ENCODE measurements around the gene ZFP28. TPM values are rescaled to one million over a fixed set of nuclear protein-coding genes. Genes with fewer than 3 reads are reported as not detected.
A peak's percentile ranks its signal among the peaks of the same experiment; 100 is the strongest.

Gene ZFP28
- total RNA-seq: 1 to 10 TPM; 3.3 to 5.7 TPM

DNA sequence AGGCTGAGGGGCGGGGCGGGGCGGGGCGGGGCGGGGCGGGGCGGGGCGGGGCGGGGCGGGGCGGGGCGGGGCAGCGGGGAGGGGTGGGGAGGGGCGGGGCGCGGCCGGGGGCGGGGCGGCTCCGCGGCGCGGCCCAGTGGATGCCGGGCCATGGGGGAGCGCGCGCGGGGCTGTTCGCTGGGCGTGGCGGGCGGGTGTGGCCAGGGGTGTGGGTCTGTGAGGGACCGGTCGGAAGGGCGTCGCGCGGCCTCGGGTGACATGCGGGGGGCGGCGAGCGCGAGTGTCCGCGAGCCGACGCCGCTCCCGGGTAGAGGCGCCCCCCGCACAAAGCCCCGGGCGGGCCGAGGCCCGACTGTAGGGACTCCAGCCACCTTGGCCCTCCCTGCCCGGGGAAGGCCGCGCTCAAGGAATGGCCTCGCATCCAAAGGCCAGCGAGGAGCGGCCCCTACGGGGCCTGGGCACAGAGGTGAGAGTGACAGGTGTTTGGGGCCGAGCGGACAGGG lies at the start of gene ZFP28:
Gene ZFP28 (plus strand): TSS at position 188 of the 503 bp plus-strand sequence. CDS start 71 bp downstream, at position 259.
- peak in 1 of 2 donors; percentile 78 for DNase-seq
- Mint-ChIP-seq H3K4me3 (peak within 1 kb of the TSS; percentile 90 to 94), H3K9me3 (peaks cover 12 to 34% of the 10 kb centered on the region in 2 donors)

DNA sequence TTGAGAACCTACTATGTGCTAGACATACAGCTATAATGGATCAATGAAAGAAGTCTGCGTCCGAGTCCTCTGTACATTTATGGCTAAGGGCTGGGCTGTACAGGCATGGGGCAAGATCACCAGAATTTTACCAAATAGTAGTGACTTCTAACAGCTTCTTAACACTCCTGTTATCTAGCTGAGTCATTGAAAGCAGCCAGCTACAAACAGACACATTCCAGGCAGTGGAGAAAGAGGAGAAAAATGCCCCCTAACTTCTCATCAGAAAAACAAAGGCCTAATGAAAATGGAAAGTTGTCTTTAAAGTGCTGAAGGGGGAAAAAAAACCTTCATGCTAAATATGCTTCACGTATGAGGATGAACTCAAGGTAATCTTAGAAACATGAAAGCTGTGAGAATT lies 47.3 kb upstream of the ZFP28 start:
- H3K9me3 Mint-ChIP-seq: peaks cover 22 to 42% of the 10 kb centered on the region in 2 donors

More for the DNA sequence above, at the start of gene ZFP28:
- Mint-ChIP-seq H3K27me3 (ENCODE audit: low read depth) (no peaks in the 10 kb centered on the region), H3K4me1 (ENCODE audit: low read depth) (peaks cover 6% of the 10 kb centered on the region), H3K36me3 (ENCODE audit: insufficient read depth in 2 of 2) (peaks cover 40 to 54% of the 10 kb centered on the region in 2 donors), H3K27ac (peak within 1 kb of the TSS; percentile 87)
- ATAC-seq (replicated peaks in 1 of 2): peak; percentile 79 to 80

DNA sequence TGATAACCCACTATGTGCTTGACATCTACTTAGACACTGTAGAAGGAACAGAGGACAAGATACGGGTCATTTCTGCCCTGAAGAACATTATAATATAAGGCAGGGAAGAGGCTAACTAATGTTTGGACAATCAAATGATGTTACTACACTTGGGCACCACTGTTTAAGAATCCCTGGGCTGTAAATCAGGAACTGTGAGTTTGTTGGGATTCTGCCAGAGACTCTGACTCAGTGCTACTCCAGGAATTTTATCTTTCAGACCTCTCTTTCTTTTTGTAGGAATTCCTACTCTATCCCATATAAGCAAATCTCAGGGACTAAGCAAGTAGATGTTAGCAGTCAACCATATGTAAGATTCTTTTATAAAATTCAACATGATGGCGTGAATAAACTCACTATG lies 34.2 kb upstream of the ZFP28 start:
- Mint-ChIP-seq H3K4me1 (ENCODE audit: low read depth) (peaks cover 5% of the 10 kb centered on the region), H3K27me3 (ENCODE audit: low read depth) (no peaks in the 10 kb centered on the region), H3K36me3 (ENCODE audit: insufficient read depth in 2 of 2) (peaks cover 8 to 20% of the 10 kb centered on the region in 2 donors), H3K9me3 (peaks cover 13 to 14% of the 10 kb centered on the region in 2 donors), H3K4me3 (no peak overlapping the region), H3K27ac (no peak overlapping the region)
- no peak for DNase-seq
- ATAC-seq (replicated peaks in 1 of 2): no peak

More for the DNA sequence above, 47.3 kb upstream of the ZFP28 start:
- no peak for DNase-seq
- no peaks in the 10 kb centered on the region for H3K4me1 Mint-ChIP-seq (ENCODE audit: low read depth)
- H3K27ac Mint-ChIP-seq: no peak overlapping the region
- peaks cover 29 to 33% of the 10 kb centered on the region in 2 donors for H3K36me3 Mint-ChIP-seq (ENCODE audit: insufficient read depth in 2 of 2)
- no peak overlapping the region for H3K4me3 Mint-ChIP-seq
- ATAC-seq (replicated peaks in 1 of 2): no peak
- H3K27me3 Mint-ChIP-seq (ENCODE audit: low read depth): no peaks in the 10 kb centered on the region

DNA sequence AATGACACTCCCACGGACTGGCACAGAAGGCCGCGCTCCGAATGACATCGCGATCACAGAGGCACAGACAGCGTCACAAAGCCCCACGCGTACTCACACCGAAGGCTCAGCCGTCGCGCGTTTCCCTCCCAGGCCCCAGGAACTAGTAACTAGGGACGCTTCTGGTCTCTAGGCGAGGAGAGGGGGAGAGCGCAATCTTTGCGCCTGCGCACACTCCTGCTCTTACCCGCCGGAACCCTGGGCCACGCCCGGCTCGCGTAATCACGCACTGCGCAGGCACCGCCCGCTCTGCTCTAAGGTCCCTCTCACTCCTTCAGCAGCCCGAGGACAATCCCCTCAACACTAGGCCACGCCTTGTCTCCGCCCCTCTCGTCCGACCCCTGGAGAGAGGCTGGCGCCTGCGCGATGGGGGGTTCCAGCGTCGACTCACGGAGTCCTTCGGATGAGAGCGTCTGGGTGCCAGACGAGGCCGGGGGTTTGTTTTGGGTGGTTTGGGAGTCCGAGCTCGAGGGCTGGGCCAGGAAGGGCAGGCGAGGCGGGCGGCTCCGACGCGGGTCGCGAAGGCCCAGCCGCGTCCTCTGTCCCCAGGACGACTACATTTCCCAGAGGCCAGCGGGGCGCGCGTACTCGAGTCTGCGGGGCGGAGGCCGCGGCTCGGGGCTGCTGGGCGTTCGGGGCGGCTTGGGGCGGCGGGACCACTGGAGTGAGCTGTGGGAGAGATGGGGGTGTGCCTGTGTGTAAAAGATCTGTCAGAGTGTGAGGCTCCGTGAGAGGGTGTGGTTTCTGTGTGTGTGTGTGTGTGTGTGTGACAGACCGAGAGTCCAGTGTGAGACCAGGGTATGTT lies 31.1 kb upstream of the ZFP28 start, which contains the start of gene ZNF471:
Gene ZNF471 (plus strand): TSS at position 410 of the 844 bp plus-strand sequence. CDS start 3,717 bp downstream, outside the sequence.
- ATAC-seq (replicated peaks in 1 of 2) (peak; percentile 99), DNase-seq (peak; percentile 85 to 89)
- H3K27ac Mint-ChIP-seq: peak within 1 kb of the TSS; percentile 69
- peaks cover 4 to 16% of the 10 kb centered on the region in 2 donors for H3K36me3 Mint-ChIP-seq (ENCODE audit: insufficient read depth in 2 of 2)
- H3K9me3 Mint-ChIP-seq: peaks cover under 1 to 3% of the 10 kb centered on the region in 2 donors
- H3K4me3 Mint-ChIP-seq: no peak within 1 kb of the TSS
- H3K27me3 Mint-ChIP-seq (ENCODE audit: low read depth): no peaks in the 10 kb centered on the region
- peaks cover 5% of the 10 kb centered on the region for H3K4me1 Mint-ChIP-seq (ENCODE audit: low read depth)

DNA sequence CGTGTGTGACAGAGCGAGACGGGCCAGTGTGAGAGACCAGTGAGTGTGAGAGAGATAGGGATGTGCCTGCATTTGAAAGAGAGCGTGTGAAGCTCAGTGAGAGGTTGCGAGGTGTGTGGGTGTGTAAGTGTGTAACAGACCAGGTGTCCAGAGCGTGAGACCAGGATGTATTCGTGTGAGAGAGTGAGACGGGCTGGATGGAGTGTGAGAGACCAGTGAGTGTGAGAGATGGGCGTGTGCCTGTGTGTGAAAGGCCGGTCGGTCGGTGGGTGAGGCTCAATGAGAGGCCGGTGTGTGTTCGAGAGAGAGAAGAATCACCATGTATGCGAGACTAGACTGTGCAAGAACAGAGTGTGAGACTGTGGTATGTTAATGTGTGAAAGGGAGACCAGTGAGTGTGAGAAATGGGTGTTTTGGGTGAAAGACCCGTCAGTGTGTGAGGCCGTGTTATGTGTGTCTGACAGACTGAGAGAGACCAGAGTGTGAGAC lies 30.4 kb upstream of the ZFP28 start:
- Mint-ChIP-seq H3K27me3 (ENCODE audit: low read depth) (no peaks in the 10 kb centered on the region), H3K9me3 (peaks cover 0 to 3% of the 10 kb centered on the region in 2 donors), H3K4me3 (no peak overlapping the region), H3K4me1 (ENCODE audit: low read depth) (peaks cover 5% of the 10 kb centered on the region), H3K36me3 (ENCODE audit: insufficient read depth in 2 of 2) (peaks cover 4 to 18% of the 10 kb centered on the region in 2 donors), H3K27ac (no peak overlapping the region)
- DNase-seq (no peak), ATAC-seq (replicated peaks in 1 of 2) (no peak)

DNA sequence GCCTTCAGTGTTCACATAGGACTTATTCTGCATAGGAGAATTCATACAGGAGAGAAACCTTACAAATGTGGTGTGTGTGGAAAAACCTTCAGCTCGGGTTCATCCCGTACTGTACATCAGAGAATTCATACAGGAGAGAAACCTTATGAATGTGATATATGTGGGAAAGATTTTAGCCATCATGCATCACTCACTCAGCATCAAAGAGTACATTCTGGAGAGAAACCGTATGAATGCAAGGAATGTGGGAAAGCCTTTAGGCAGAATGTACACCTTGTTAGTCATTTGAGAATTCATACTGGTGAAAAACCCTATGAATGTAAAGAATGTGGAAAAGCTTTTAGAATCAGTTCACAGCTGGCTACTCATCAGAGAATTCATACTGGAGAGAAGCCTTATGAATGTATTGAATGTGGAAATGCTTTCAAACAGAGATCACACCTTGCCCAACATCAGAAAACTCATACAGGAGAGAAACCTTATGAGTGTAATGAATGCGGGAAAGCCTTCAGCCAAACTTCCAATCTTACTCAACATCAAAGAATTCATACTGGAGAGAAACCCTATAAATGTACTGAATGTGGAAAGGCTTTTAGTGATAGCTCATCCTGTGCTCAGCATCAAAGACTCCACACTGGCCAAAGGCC lies 13.4 kb upstream of the ZFP28 start:
- no peak for ATAC-seq (replicated peaks in 1 of 2)
- no peak for DNase-seq
- Mint-ChIP-seq H3K27me3 (ENCODE audit: low read depth) (no peaks in the 10 kb centered on the region), H3K27ac (no peak overlapping the region), H3K9me3 (peaks cover 28 to 32% of the 10 kb centered on the region in 2 donors), H3K4me3 (no peak overlapping the region), H3K4me1 (ENCODE audit: low read depth) (no peaks in the 10 kb centered on the region), H3K36me3 (ENCODE audit: insufficient read depth in 2 of 2) (peaks cover 24 to 34% of the 10 kb centered on the region in 2 donors)

DNA sequence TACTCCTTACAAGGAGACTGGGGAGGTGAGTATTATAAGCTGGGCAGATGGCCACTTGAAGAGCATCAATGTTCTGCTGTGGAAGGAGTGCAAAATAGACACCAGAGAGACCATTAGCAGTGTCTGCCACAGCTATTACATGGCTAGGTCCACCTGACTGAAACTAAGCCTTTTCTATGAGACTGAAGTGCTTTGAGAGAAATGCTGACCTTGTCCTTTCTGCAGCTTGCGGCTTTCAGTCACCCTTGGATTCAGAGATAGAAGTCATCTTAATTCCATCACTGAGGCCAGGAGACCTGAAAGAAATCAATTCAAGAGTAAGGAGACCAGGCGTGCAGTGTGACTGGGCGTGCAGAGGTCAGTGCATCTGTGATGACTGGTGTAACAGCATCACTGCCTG lies 1.3 kb upstream of the ZFP28 start:
- no peak overlapping the region for H3K27ac Mint-ChIP-seq
- H3K4me1 Mint-ChIP-seq (ENCODE audit: low read depth): peaks cover 6% of the 10 kb centered on the region

DNA sequence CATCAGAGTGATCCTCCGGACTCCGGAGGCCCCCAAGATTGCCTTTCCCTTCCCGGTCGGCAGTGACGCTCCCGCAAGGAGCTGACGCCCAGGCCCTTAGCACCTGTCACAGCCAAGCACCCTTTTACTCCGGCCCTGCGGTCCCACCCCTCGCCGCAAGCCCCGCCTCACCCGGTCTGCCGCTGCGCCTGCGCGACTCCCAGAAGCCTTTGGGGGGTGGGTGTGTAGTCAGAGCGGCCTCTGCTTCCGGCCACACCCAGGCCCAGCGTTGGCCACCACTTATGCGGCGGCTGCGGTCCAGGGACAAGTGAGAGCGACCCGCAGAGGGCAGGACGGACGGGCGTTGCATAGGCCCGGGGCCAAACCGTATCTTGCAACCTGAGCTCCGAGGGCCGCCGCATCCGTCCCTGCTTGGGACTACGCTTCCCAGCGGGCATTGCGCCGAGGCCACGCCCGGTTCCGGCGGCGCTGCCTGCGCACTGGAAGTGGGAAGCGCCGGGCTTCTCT lies 441 bp upstream of the ZFP28 start:
- ATAC-seq (replicated peaks in 1 of 2) (peak; percentile 92 to 93), DNase-seq (peak; percentile 90 to 92)
- H3K9me3 Mint-ChIP-seq: peaks cover 12 to 37% of the 10 kb centered on the region in 2 donors
- peak overlapping the region; percentile 90 to 94 for H3K4me3 Mint-ChIP-seq
- no peaks in the 10 kb centered on the region for H3K27me3 Mint-ChIP-seq (ENCODE audit: low read depth)
- peaks cover 6% of the 10 kb centered on the region for H3K4me1 Mint-ChIP-seq (ENCODE audit: low read depth)
- peak overlapping the region; percentile 87 for H3K27ac Mint-ChIP-seq
- peaks cover 42 to 52% of the 10 kb centered on the region in 2 donors for H3K36me3 Mint-ChIP-seq (ENCODE audit: insufficient read depth in 2 of 2)

More for the DNA sequence above, 1.3 kb upstream of the ZFP28 start:
- ATAC-seq (replicated peaks in 1 of 2) (no peak), DNase-seq (no peak)
- Mint-ChIP-seq H3K4me3 (peak overlapping the region; percentile 90 to 94), H3K36me3 (ENCODE audit: insufficient read depth in 2 of 2) (peaks cover 41 to 57% of the 10 kb centered on the region in 2 donors), H3K9me3 (peaks cover 20 to 45% of the 10 kb centered on the region in 2 donors), H3K27me3 (ENCODE audit: low read depth) (no peaks in the 10 kb centered on the region)

DNA sequence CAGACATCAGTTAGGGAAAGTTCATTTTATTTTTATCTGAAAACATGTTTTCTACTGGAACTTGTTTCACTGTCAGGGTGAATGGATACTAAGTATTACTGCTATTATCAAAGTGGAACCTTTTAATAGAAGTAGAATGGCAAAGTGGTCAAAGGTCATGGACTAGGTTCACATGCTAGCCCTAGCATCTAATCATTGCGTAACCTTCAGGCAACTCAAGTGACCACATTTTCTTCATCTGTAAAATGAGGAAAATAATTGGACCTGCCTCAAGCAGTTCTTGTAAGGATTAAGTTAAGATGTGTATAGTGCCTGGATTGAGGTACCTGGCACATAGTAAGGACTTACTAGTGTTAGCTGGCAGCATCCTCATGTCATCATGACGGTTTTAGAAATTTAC lies 5.0 kb downstream of the ZFP28 start:
- Mint-ChIP-seq H3K9me3 (peaks cover 10 to 26% of the 10 kb centered on the region in 2 donors), H3K36me3 (ENCODE audit: insufficient read depth in 2 of 2) (peaks cover 38 to 54% of the 10 kb centered on the region in 2 donors), H3K27me3 (ENCODE audit: low read depth) (no peaks in the 10 kb centered on the region), H3K4me3 (no peak overlapping the region), H3K27ac (no peak overlapping the region), H3K4me1 (ENCODE audit: low read depth) (peaks cover 6% of the 10 kb centered on the region)
- DNase-seq: no peak
- ATAC-seq (replicated peaks in 1 of 2): no peak

DNA sequence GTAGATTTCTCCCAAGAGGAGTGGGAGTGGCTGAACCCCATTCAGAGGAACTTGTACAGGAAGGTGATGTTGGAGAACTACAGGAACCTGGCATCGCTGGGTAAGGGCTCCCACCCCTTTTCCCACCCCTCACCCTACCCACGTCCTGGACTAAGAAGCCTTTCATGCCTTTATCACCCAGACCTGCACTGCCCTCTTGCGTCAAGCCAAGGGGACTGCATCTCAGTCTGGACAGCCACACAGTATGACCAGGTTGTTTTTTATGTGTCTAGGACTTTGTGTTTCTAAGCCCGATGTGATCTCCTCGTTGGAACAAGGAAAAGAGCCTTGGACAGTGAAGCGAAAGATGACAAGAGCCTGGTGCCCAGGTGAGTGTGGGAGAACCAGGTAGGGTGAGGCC lies 8.8 kb downstream of the ZFP28 start:
- Mint-ChIP-seq H3K4me3 (no peak overlapping the region), H3K4me1 (ENCODE audit: low read depth) (no peaks in the 10 kb centered on the region), H3K27ac (no peak overlapping the region), H3K9me3 (peaks cover 11 to 25% of the 10 kb centered on the region in 2 donors), H3K27me3 (ENCODE audit: low read depth) (no peaks in the 10 kb centered on the region), H3K36me3 (ENCODE audit: insufficient read depth in 2 of 2) (peaks cover 32 to 47% of the 10 kb centered on the region in 2 donors)
- no peak for DNase-seq
- ATAC-seq (replicated peaks in 1 of 2): no peak

DNA sequence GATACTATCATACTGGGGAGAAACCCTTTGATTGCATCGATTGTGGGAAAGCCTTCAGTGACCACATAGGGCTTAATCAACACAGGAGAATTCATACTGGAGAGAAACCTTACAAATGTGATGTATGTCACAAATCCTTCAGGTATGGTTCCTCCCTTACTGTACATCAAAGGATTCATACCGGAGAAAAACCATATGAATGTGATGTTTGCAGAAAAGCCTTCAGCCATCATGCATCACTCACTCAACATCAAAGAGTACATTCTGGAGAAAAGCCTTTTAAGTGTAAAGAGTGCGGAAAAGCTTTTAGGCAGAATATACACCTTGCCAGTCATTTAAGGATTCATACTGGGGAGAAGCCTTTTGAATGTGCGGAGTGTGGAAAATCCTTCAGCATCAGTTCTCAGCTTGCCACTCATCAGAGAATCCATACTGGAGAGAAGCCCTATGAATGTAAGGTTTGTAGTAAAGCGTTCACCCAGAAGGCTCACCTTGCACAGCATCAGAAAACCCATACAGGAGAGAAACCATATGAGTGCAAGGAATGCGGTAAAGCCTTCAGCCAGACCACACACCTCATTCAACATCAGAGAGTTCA lies 15.6 kb downstream of the ZFP28 start:
- no peak overlapping the region for H3K27ac Mint-ChIP-seq
- peaks cover 31 to 34% of the 10 kb centered on the region in 2 donors for H3K9me3 Mint-ChIP-seq
- DNase-seq (no peak), ATAC-seq (replicated peaks in 1 of 2) (no peak)
- no peaks in the 10 kb centered on the region for H3K4me1 Mint-ChIP-seq (ENCODE audit: low read depth)
- H3K27me3 Mint-ChIP-seq (ENCODE audit: low read depth): no peaks in the 10 kb centered on the region
- H3K36me3 Mint-ChIP-seq (ENCODE audit: insufficient read depth in 2 of 2): peaks cover 40 to 48% of the 10 kb centered on the region in 2 donors
- no peak overlapping the region for H3K4me3 Mint-ChIP-seq

DNA sequence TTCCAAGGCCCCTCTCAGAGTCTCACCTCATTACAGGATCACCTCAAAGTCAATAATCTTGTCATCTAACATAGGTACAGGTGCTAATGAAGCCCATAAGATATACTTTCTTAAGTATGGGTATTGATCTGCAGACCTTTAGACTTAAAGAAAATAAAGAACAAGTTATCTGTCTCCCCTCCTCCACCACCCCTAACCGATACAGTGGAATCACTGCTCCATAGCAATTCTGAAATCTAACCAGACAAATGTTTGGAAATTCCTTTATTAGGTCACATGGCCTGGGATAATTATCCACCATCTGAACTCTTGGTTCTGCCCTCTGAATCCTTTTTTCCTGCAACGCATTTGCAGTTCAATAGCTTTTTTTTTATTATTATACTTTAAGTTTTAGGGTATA lies 24.0 kb downstream of the ZFP28 start:
- no peak for ATAC-seq (replicated peaks in 1 of 2)
- peaks cover 28 to 38% of the 10 kb centered on the region in 2 donors for H3K9me3 Mint-ChIP-seq
- DNase-seq: no peak
- peaks cover 33 to 38% of the 10 kb centered on the region in 2 donors for H3K36me3 Mint-ChIP-seq (ENCODE audit: insufficient read depth in 2 of 2)
- H3K27me3 Mint-ChIP-seq (ENCODE audit: low read depth): no peaks in the 10 kb centered on the region
- no peak overlapping the region for H3K27ac Mint-ChIP-seq
- peaks cover 11% of the 10 kb centered on the region for H3K4me1 Mint-ChIP-seq (ENCODE audit: low read depth)
- no peak overlapping the region for H3K4me3 Mint-ChIP-seq

All from activated T-cell treated with anti-CD3 and anti-CD28 coated beads, Interleukin-2, amount 50 U/mL, for 72 hours (primary cell).